ENCODE results near the gene CTNND2.
"Not testable (repeated sequence)": the region's sequence is repeated elsewhere in the genome, so short reads cannot be mapped to it uniquely, and the experiment has no call there.

Gene CTNND2

GRCh38 chr5:11640158-11640873 is 263.9 kb downstream of the CTNND2 start:
- H3K27me3 ChIP-seq, result no peaks in the 10 kb centered on the region
- H3K9me3 ChIP-seq (replicated peaks in 1 of 11), result no peaks in the 10 kb centered on the region
- TF ChIP-seq Cebpa-rat (IDR thresholded peaks at IDR 0.05), result no peak
- no peak overlapping the region for H3K9ac ChIP-seq
- H3K4me2 ChIP-seq, result no peak overlapping the region
- no peaks in the 10 kb centered on the region for H3K36me3 ChIP-seq
- H3K27ac ChIP-seq, result no peak overlapping the region
- peaks cover 0 to 5% (median 0%) of the 10 kb centered on the region in 10 experiments; a peak in 5 of 20 replicates for H3K4me1 ChIP-seq
- no peak overlapping the region for H3K4me3 ChIP-seq
- H4K20me1 ChIP-seq, result no peaks in the 10 kb centered on the region

- Histone ChIP-seq H3K9me3 (replicated peaks in 1 of 11) (peaks cover 0 to 11% (median 8%) of the 10 kb centered on the region in 11 experiments; a peak in 17 of 22 replicates), H4K20me1 (no peaks in the 10 kb centered on the region), H3K4me3 (no peak overlapping the region), H3K27me3 (no peaks in the 10 kb centered on the region), H3K27ac (no peak overlapping the region), H3K4me2 (no peak overlapping the region), H3K36me3 (no peaks in the 10 kb centered on the region), H3K4me1 (no peaks in the 10 kb centered on the region), H3K9ac (no peak overlapping the region)
- no peak for TF ChIP-seq Cebpa-rat (IDR thresholded peaks at IDR 0.05)
These were observed 281.5 kb downstream of the CTNND2 start for GRCh38 chr5:11622785-11623184.

- no peak overlapping the region for H3K27ac ChIP-seq
- H3K4me2 ChIP-seq, result no peak overlapping the region
- peaks cover 0 to 11% (median 8%) of the 10 kb centered on the region in 11 experiments; a peak in 17 of 22 replicates for H3K9me3 ChIP-seq (replicated peaks in 1 of 11)
- H3K4me1 ChIP-seq, result no peaks in the 10 kb centered on the region
- H4K20me1 ChIP-seq, result no peaks in the 10 kb centered on the region
- no peaks in the 10 kb centered on the region for H3K36me3 ChIP-seq
- no peak overlapping the region for H3K9ac ChIP-seq
- TF ChIP-seq Cebpa-rat (IDR thresholded peaks at IDR 0.05), result no peak
- no peaks in the 10 kb centered on the region for H3K27me3 ChIP-seq
- no peak overlapping the region for H3K4me3 ChIP-seq
These were observed 284.1 kb downstream of the CTNND2 start for GRCh38 chr5:11620172-11620571.

GRCh38 chr5:11619339-11620024 is 284.8 kb downstream of the CTNND2 start:
- H3K4me2 ChIP-seq, result no peak overlapping the region
- H3K9me3 ChIP-seq (replicated peaks in 1 of 11), result peaks cover 0 to 11% (median 8%) of the 10 kb centered on the region in 11 experiments; a peak in 17 of 22 replicates
- no peaks in the 10 kb centered on the region for H4K20me1 ChIP-seq
- no peak overlapping the region for H3K27ac ChIP-seq
- H3K27me3 ChIP-seq, result no peaks in the 10 kb centered on the region
- no peak for TF ChIP-seq Cebpa-rat (IDR thresholded peaks at IDR 0.05)
- H3K9ac ChIP-seq, result no peak overlapping the region
- H3K36me3 ChIP-seq, result no peaks in the 10 kb centered on the region
- no peak overlapping the region for H3K4me3 ChIP-seq
- H3K4me1 ChIP-seq, result no peaks in the 10 kb centered on the region

- H3K4me3 ChIP-seq, result no peak overlapping the region
- H3K4me1 ChIP-seq, result no peaks in the 10 kb centered on the region
- H3K27me3 ChIP-seq, result no peaks in the 10 kb centered on the region
- no peak overlapping the region for H3K9ac ChIP-seq
- TF ChIP-seq Cebpa-rat (IDR thresholded peaks at IDR 0.05), result no peak
- H4K20me1 ChIP-seq, result no peaks in the 10 kb centered on the region
- H3K36me3 ChIP-seq, result no peaks in the 10 kb centered on the region
- H3K9me3 ChIP-seq (replicated peaks in 1 of 11), result no peaks in the 10 kb centered on the region
- no peak overlapping the region for H3K4me2 ChIP-seq
- no peak overlapping the region for H3K27ac ChIP-seq
These were observed 287.2 kb downstream of the CTNND2 start for GRCh38 chr5:11617080-11617479.

GRCh38 chr5:11616624-11617023 is 287.6 kb downstream of the CTNND2 start:
- H3K9ac ChIP-seq; H3K36me3 ChIP-seq; H3K27me3 ChIP-seq; H3K9me3 ChIP-seq (replicated peaks in 1 of 11); H3K4me3 ChIP-seq; H3K4me2 ChIP-seq; H3K27ac ChIP-seq; H4K20me1 ChIP-seq; H3K4me1 ChIP-seq: not testable (repeated sequence)

GRCh38 chr5:11611011-11611410 is 293.2 kb downstream of the CTNND2 start:
- TF ChIP-seq Cebpa-rat (IDR thresholded peaks at IDR 0.05), result no peak
- Histone ChIP-seq H3K4me1 (no peaks in the 10 kb centered on the region), H3K9ac (no peak overlapping the region), H3K27me3 (no peaks in the 10 kb centered on the region), H3K4me3 (no peak overlapping the region), H3K27ac (no peak overlapping the region), H4K20me1 (no peaks in the 10 kb centered on the region), H3K9me3 (replicated peaks in 1 of 11) (no peaks in the 10 kb centered on the region; a peak in 1 of 22 replicates), H3K4me2 (no peak overlapping the region), H3K36me3 (no peaks in the 10 kb centered on the region)

- no peak overlapping the region for H3K27ac ChIP-seq
- H3K27me3 ChIP-seq, result no peaks in the 10 kb centered on the region
- TF ChIP-seq Cebpa-rat (IDR thresholded peaks at IDR 0.05), result no peak
- no peak overlapping the region for H3K4me3 ChIP-seq
- H3K4me1 ChIP-seq, result no peaks in the 10 kb centered on the region
- H3K9me3 ChIP-seq (replicated peaks in 1 of 11), result no peaks in the 10 kb centered on the region; a peak in 1 of 22 replicates
- H4K20me1 ChIP-seq, result no peaks in the 10 kb centered on the region
- H3K9ac ChIP-seq, result no peak overlapping the region
- H3K36me3 ChIP-seq, result no peaks in the 10 kb centered on the region
- H3K4me2 ChIP-seq, result no peak overlapping the region
These were observed 294.5 kb downstream of the CTNND2 start for GRCh38 chr5:11609570-11610303.

- Histone ChIP-seq H4K20me1 (no peaks in the 10 kb centered on the region), H3K4me1 (no peaks in the 10 kb centered on the region), H3K36me3 (no peaks in the 10 kb centered on the region), H3K4me3 (no peak overlapping the region), H3K27me3 (no peaks in the 10 kb centered on the region), H3K9me3 (replicated peaks in 1 of 11) (no peaks in the 10 kb centered on the region; a peak in 1 of 22 replicates), H3K27ac (no peak overlapping the region), H3K4me2 (no peak overlapping the region), H3K9ac (no peak overlapping the region)
- no peak for TF ChIP-seq Cebpa-rat (IDR thresholded peaks at IDR 0.05)
These were observed 295.7 kb downstream of the CTNND2 start for GRCh38 chr5:11608530-11608929.
